HFFc6 (cell line): Measurements from ENCODE around the gene BEX1. TPM values are rescaled to one million over a fixed set of nuclear protein-coding genes. Genes with fewer than 3 reads are reported as not detected.
A peak's percentile ranks its signal among the peaks of the same experiment; 100 is the strongest.
"Not testable (repeated sequence)": the region's sequence is repeated elsewhere in the genome, so short reads cannot be mapped to it uniquely, and the experiment has no call there.

Source experiments
- DNase-seq: peaks from one replicate; pipeline ENCODE4 v3.0.0-alpha.2; 2018
- H3K27ac Mint-ChIP-seq: 2 replicates; pipeline ENCODE4 v1.8.0; 2020; ENCODE audit warnings: mild to moderate bottlenecking, mixed read lengths
- H3K27me3 Mint-ChIP-seq: 2 replicates; pipeline ENCODE4 v1.8.0; 2021; ENCODE audit warnings: mild to moderate bottlenecking, moderate library complexity, mixed read lengths; ENCODE audit not compliant: insufficient read depth
- H3K36me3 Mint-ChIP-seq: 2 replicates; pipeline ENCODE4 v1.8.0; 2021; ENCODE audit warnings: low read depth, mixed read lengths
- H3K4me1 Mint-ChIP-seq: 2 replicates; pipeline ENCODE4 v1.8.0; 2020; ENCODE audit warnings: low read depth, mixed read lengths
- H3K4me3 Mint-ChIP-seq: 2 replicates; pipeline ENCODE4 v1.8.0; 2020; ENCODE audit warnings: mild to moderate bottlenecking, moderate library complexity, mixed read lengths
- H3K9me3 Mint-ChIP-seq: 2 replicates; pipeline ENCODE4 v1.8.0; 2020; ENCODE audit warnings: mild to moderate bottlenecking, mixed read lengths
- CTCF ChIP-seq: fragments of 200-600 bp; sonication (generic); IDR thresholded peaks from 2 replicates; pipeline ENCODE4 v1.5.0; 2021; ENCODE audit warnings: antibody characterized with exemption, mild to moderate bottlenecking
- total RNA-seq, 6 experiments: library from RNA; stranded (reverse); fragmentation: NEBNext Ultra II Directional; extraction: Animal tissue kit (Norgen Biotek cat#: 25700); gene quantifications; 2 replicates in 1 of 6; 3 replicates in 5 of 6; pipeline ENCODE4 v1.2.3, GENCODE V29; 2021

BEX1 gene
- total RNA-seq, 6 experiments from 2014 or later, result not detected

DNA sequence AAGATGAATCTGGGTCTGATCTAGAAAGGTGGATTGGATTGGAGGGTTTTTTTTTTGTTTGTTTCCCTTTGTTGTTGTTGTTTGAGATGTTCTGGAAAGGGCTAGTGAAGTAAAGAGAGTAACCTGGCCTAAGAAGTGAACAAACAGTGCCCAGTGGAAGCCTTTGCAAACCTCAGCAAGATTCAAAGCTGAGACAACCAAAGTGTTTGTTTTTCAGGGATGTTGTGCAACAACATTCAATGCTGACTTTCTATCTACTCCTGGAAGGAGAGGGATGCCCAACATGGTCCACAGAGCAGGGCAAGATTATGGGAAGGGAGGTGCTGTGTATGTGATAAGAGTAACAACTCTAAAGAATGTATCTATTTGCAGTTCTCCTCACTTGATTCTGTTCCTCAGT is 11.3 kb downstream of the BEX1 start:
- no peak for TF ChIP-seq CTCF
- peaks cover 4% of the 10 kb centered on the region for H3K27me3 Mint-ChIP-seq
- no peaks in the 10 kb centered on the region for H3K9me3 Mint-ChIP-seq

GRCh38 chrX:103051260-103051789 is 12.6 kb downstream of the BEX1 start:
- Mint-ChIP-seq H3K4me1 (no peaks in the 10 kb centered on the region), H3K4me3 (no peak overlapping the region), H3K9me3 (peaks cover 7% of the 10 kb centered on the region; the same call in 1 of the 2 replicates), H3K27me3 (peaks cover 4% of the 10 kb centered on the region; the same call in 1 of the 2 replicates), H3K36me3 (peaks cover 5% of the 10 kb centered on the region; the same call in 1 of the 2 replicates), H3K27ac (no peak overlapping the region)
- no peak for TF ChIP-seq CTCF
- DNase-seq, result no peak

More for the DNA sequence above, 11.3 kb downstream of the BEX1 start:
- DNase-seq, result no peak
- H3K4me1 Mint-ChIP-seq, result no peaks in the 10 kb centered on the region
- H3K4me3 Mint-ChIP-seq, result no peak overlapping the region
- H3K27ac Mint-ChIP-seq, result no peak overlapping the region
- no peaks in the 10 kb centered on the region for H3K36me3 Mint-ChIP-seq

DNA sequence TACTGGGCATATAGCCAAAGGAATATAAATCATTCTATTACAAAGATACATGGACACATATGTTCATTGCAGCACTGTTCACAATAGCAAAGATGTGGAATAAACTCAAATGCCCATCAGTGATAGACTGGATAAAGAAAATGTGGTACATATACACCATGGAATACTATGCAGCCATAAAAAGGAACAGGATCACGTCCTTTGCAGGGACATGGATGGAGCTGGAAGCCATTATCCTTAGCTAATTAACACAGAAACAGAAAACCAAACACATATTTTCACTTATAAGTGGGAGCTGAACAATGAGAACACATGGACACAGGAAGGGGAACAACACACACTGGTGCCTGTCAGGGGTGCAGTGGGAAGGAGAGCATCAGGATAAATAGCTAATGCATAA is 30.6 kb downstream of the BEX1 start:
- not testable (repeated sequence) for H3K27ac Mint-ChIP-seq, H3K4me1 Mint-ChIP-seq, H3K4me3 Mint-ChIP-seq

GRCh38 chrX:103017542-103017941 is 46.4 kb downstream of the BEX1 start:
- Mint-ChIP-seq H3K27me3 (no peaks in the 10 kb centered on the region; the same call in 1 of the 2 replicates), H3K36me3 (no peaks in the 10 kb centered on the region; the same call in 1 of the 2 replicates), H3K27ac (no peak overlapping the region), H3K4me3 (no peak overlapping the region), H3K9me3 (no peaks in the 10 kb centered on the region), H3K4me1 (peaks cover 6% of the 10 kb centered on the region; the same call in 1 of the 2 replicates)
- TF ChIP-seq CTCF, result peak; percentile 63
- no peak for DNase-seq

More for the DNA sequence above, 30.6 kb downstream of the BEX1 start:
- H3K27me3 Mint-ChIP-seq, H3K36me3 Mint-ChIP-seq, H3K9me3 Mint-ChIP-seq, DNase-seq: not testable (repeated sequence)

- H3K36me3 Mint-ChIP-seq, result no peaks in the 10 kb centered on the region; the same call in 1 of the 2 replicates
- no peaks in the 10 kb centered on the region for H3K9me3 Mint-ChIP-seq
- no peak overlapping the region for H3K4me3 Mint-ChIP-seq
- no peak overlapping the region for H3K27ac Mint-ChIP-seq
- no peak for TF ChIP-seq CTCF
- peaks cover 6% of the 10 kb centered on the region; the same call in 1 of the 2 replicates for H3K4me1 Mint-ChIP-seq
- DNase-seq, result no peak
- no peaks in the 10 kb centered on the region; the same call in 1 of the 2 replicates for H3K27me3 Mint-ChIP-seq
Observed at GRCh38 chrX:103012945-103013344, 51.0 kb downstream of the BEX1 start.

Other genes with a start within 250 kb of the BEX1 start
- gene RAB40AL, start 126.9 kb downstream of the BEX1 start, total RNA-seq, result not detected
- gene NXF3, start 29.0 kb upstream of the BEX1 start, total RNA-seq, result 1 to 10 TPM in 4 of 6 experiments, under 1 TPM in 2; 0.54 to 4.2 (median 1.1) TPM
- 1 to 10 TPM in 1 of 6 experiments, under 1 TPM in 5; 0.19 to 1.4 (median 0.32) TPM for gene BEX4, start 150.9 kb upstream of the BEX1 start, total RNA-seq
- gene TCEAL8, start 191.0 kb upstream of the BEX1 start, total RNA-seq, result 10 to 100 TPM; 65.0 to 81.7 (median 74.0) TPM
- not detected for gene TCEAL5, start 212.6 kb upstream of the BEX1 start, total RNA-seq
- gene BEX2, start 246.8 kb upstream of the BEX1 start, total RNA-seq, result not detected